ENCODE data around the gene METTL15.
"Not testable (repeated sequence)": the region's sequence is repeated elsewhere in the genome, so short reads cannot be mapped to it uniquely, and the experiment has no call there.

Gene METTL15

GRCh38 chr11:28268925-28269324 is 160.7 kb downstream of the METTL15 start:
- H3K4me3 ChIP-seq (ENCODE audit: low read depth, low read length), result no peak overlapping the region
- TF ChIP-seq MYC (IDR thresholded peaks at IDR 0.05; ENCODE audit: low read depth, low read length) (no peak), POLR2A (IDR thresholded peaks at IDR 0.05; ENCODE audit: extremely low read depth, insufficient read length) (no peak), CTCF (IDR thresholded peaks at IDR 0.05; ENCODE audit: low read depth, low read length) (no peak), MAX (IDR thresholded peaks at IDR 0.05; ENCODE audit: low read depth, low read length) (no peak)
- no peak for DNase-seq (ENCODE audit: low read depth)

- TF ChIP-seq MAX (IDR thresholded peaks at IDR 0.05; ENCODE audit: low read depth, low read length) (no peak), POLR2A (IDR thresholded peaks at IDR 0.05; ENCODE audit: extremely low read depth, insufficient read length) (no peak), MYC (IDR thresholded peaks at IDR 0.05; ENCODE audit: low read depth, low read length) (no peak), CTCF (IDR thresholded peaks at IDR 0.05; ENCODE audit: low read depth, low read length) (no peak)
- no peak for DNase-seq (ENCODE audit: low read depth)
- no peak overlapping the region for H3K4me3 ChIP-seq (ENCODE audit: low read depth, low read length)
These were observed 161.4 kb downstream of the METTL15 start for GRCh38 chr11:28269586-28269985.

- not testable (repeated sequence) for H3K4me3 ChIP-seq (ENCODE audit: low read depth, low read length); DNase-seq (ENCODE audit: low read depth)
These were observed 164.1 kb downstream of the METTL15 start for GRCh38 chr11:28272247-28272646.

GRCh38 chr11:28274216-28274615 is 166.0 kb downstream of the METTL15 start:
- TF ChIP-seq MAX (IDR thresholded peaks at IDR 0.05; ENCODE audit: low read depth, low read length), result no peak
- no peak for TF ChIP-seq POLR2A (IDR thresholded peaks at IDR 0.05; ENCODE audit: extremely low read depth, insufficient read length)
- TF ChIP-seq CTCF (IDR thresholded peaks at IDR 0.05; ENCODE audit: low read depth, low read length), result no peak
- TF ChIP-seq MYC (IDR thresholded peaks at IDR 0.05; ENCODE audit: low read depth, low read length), result no peak
- no peak for DNase-seq (ENCODE audit: low read depth)
- no peak overlapping the region for H3K4me3 ChIP-seq (ENCODE audit: low read depth, low read length)

GRCh38 chr11:28284196-28284595 is 176.0 kb downstream of the METTL15 start:
- DNase-seq (ENCODE audit: low read depth), result no peak
- no peak overlapping the region for H3K4me3 ChIP-seq (ENCODE audit: low read depth, low read length)
- TF ChIP-seq MYC (IDR thresholded peaks at IDR 0.05; ENCODE audit: low read depth, low read length) (no peak), POLR2A (IDR thresholded peaks at IDR 0.05; ENCODE audit: extremely low read depth, insufficient read length) (no peak), MAX (IDR thresholded peaks at IDR 0.05; ENCODE audit: low read depth, low read length) (no peak), CTCF (IDR thresholded peaks at IDR 0.05; ENCODE audit: low read depth, low read length) (no peak)

- no peak for TF ChIP-seq MYC (IDR thresholded peaks at IDR 0.05; ENCODE audit: low read depth, low read length)
- no peak for TF ChIP-seq CTCF (IDR thresholded peaks at IDR 0.05; ENCODE audit: low read depth, low read length)
- TF ChIP-seq POLR2A (IDR thresholded peaks at IDR 0.05; ENCODE audit: extremely low read depth, insufficient read length), result no peak
- no peak for TF ChIP-seq MAX (IDR thresholded peaks at IDR 0.05; ENCODE audit: low read depth, low read length)
- no peak overlapping the region for H3K4me3 ChIP-seq (ENCODE audit: low read depth, low read length)
- DNase-seq (ENCODE audit: low read depth), result no peak
These were observed 181.3 kb downstream of the METTL15 start for GRCh38 chr11:28289444-28289843.

GRCh38 chr11:28290995-28291394 is 182.8 kb downstream of the METTL15 start:
- H3K4me3 ChIP-seq (ENCODE audit: low read depth, low read length); DNase-seq (ENCODE audit: low read depth): not testable (repeated sequence)
